ENCODE measurements around the gene CDH24. TPM values are rescaled to one million over a fixed set of nuclear protein-coding genes. Genes with fewer than 3 reads are reported as not detected.

CDH24 gene
- total and polyA plus RNA-seq, 10 donors, result 1.3 to 9.4 (median 5.4) TPM

- DNase-seq, result no peak
- 75 to 87% (median 81%) methylated on average over 2 of the region's 2 CpGs for WGBS, 5 donors
- peak overlapping the region in 1 of 8 donors; percentile 99 for H3K27ac ChIP-seq
- intact Hi-C loops (cut with DNase I; ENCODE audit: low total_unique reads), result no loop called here
- H3K27me3 ChIP-seq (replicated peaks in 1 of 7), result no peaks in the 10 kb centered on the region
- H3K4me3 ChIP-seq, result peak overlapping the region in 7 of 8 donors; percentile 67 to 88 (median 78)
- H3K9me3 ChIP-seq, result no peaks in the 10 kb centered on the region
- H3K4me1 ChIP-seq, result peaks cover 32 to 73% (median 50%) of the 10 kb centered on the region in 6 donors
- H3K36me3 ChIP-seq, result peaks cover 3 to 62% (median 55%) of the 10 kb centered on the region in 6 donors
- no peak for TF ChIP-seq CTCF (IDR thresholded peaks at IDR 0.05 in 8 of 11, conservative IDR thresholded peaks at IDR 0.05 in 3 of 11)
- TF ChIP-seq POLR2A (IDR thresholded peaks at IDR 0.05), result no peak
- TF ChIP-seq POLR2AphosphoS5 (IDR thresholded peaks at IDR 0.05), result no peak
Observed at GRCh38 chr14:23093526-23093925, 36.2 kb upstream of the CDH24 start.

DNA sequence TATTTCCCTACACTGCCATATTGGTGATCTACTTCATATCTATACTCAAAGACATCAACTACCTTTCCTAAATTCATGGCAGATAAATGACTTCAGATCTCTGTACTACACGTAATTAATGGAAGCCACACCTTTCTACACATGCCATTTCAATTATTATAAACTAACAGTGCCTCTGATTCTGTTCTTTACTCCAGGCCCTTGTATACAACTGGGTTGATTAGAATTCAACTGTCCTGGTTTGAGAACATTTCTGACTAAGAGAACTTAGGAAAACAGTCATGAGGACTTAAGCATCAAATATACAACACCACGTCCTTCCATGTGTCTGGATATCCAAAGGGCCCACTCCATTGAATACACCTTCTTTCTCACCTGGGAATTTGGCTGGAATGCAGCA is 35.8 kb upstream of the CDH24 start:
- Histone ChIP-seq H3K9me3 (no peaks in the 10 kb centered on the region), H3K27ac (no peak overlapping the region), H3K4me3 (peak overlapping the region in 4 of 8 donors; percentile 74 to 88 (median 81)), H3K27me3 (replicated peaks in 1 of 7) (no peaks in the 10 kb centered on the region), H3K36me3 (peaks cover 3 to 62% (median 54%) of the 10 kb centered on the region in 6 donors), H3K4me1 (peaks cover 32 to 69% (median 49%) of the 10 kb centered on the region in 6 donors)
- no peak for DNase-seq
- 76 to 88% (median 78%) methylated on average over 2 of the region's 2 CpGs for WGBS, 5 donors
- TF ChIP-seq CTCF (IDR thresholded peaks at IDR 0.05 in 8 of 11, conservative IDR thresholded peaks at IDR 0.05 in 3 of 11) (no peak), POLR2AphosphoS5 (IDR thresholded peaks at IDR 0.05) (no peak), POLR2A (IDR thresholded peaks at IDR 0.05) (no peak)
- intact Hi-C loops (cut with DNase I; ENCODE audit: low total_unique reads), result no loop called here

DNA sequence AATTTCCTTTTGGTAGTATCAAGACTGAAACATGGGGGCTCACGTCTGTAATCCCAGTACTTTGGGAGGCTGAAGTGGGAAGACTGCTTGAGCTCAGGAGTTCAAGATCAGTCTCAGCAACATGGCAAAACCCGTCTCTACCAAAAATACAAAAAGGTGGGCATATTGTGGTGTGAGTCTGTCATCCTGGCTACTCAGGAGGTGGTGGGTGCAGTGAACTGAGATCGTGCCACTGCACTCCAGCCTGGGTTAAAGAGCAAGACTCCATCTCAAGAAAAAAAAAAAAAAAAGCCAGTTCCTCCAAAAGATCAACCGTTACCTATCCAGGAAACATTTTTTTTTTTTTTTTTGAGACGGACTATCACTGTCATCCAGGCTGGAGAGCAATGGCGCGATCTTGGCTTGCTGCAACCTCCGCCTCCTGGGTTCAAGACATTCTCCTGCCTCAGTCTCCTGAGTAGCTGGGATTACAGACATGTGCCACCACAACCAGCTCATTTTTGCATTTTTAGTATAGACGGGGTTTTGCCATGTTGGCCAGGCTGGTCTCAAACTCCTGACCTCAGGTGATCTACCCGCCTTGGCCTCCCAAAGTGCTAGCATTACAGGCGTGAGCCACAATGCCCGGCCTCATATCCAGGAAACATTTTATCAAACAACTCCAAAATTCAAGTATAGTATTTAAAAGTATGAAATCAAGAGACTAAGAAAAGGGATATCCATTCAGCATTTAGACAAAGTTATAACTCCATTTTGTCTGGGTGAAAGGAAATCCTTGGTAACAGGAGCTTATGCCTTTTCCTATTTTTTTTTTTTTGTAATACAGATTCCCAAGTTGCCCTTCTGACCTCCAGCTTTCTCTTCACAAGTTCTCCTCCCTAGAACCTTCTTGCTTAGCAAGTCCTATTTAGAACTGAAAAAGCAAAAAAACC is 34.2 kb upstream of the CDH24 start:
- TF ChIP-seq POLR2AphosphoS5 (IDR thresholded peaks at IDR 0.05) (no peak), CTCF (IDR thresholded peaks at IDR 0.05 in 8 of 11, conservative IDR thresholded peaks at IDR 0.05 in 3 of 11) (no peak), POLR2A (IDR thresholded peaks at IDR 0.05) (no peak)
- no peak overlapping the region for H3K4me3 ChIP-seq
- no peak overlapping the region for H3K27ac ChIP-seq
- H3K4me1 ChIP-seq, result peaks cover 23 to 63% (median 34%) of the 10 kb centered on the region in 6 donors
- intact Hi-C loops (cut with DNase I; ENCODE audit: low total_unique reads), result no loop called here
- H3K36me3 ChIP-seq, result peaks cover 4 to 69% (median 62%) of the 10 kb centered on the region in 6 donors
- peak; percentile 25 for DNase-seq
- H3K9me3 ChIP-seq, result no peaks in the 10 kb centered on the region
- WGBS, 5 donors, result 73 to 91% (median 78%) methylated on average over 12 of the region's 12 CpGs
- no peaks in the 10 kb centered on the region for H3K27me3 ChIP-seq (replicated peaks in 1 of 7)

GRCh38 chr14:23090254-23090636 is 32.9 kb upstream of the CDH24 start:
- H3K27ac ChIP-seq, result no peak overlapping the region
- no peak overlapping the region for H3K4me3 ChIP-seq
- no peak for DNase-seq
- H3K4me1 ChIP-seq, result peaks cover 22 to 65% (median 33%) of the 10 kb centered on the region in 6 donors
- H3K27me3 ChIP-seq (replicated peaks in 1 of 7), result no peaks in the 10 kb centered on the region
- H3K36me3 ChIP-seq, result peaks cover 9 to 82% (median 74%) of the 10 kb centered on the region in 6 donors
- 72 to 91% (median 89%) methylated on average over 4 of the region's 4 CpGs for WGBS, 5 donors
- intact Hi-C loops (cut with DNase I; ENCODE audit: low total_unique reads), result no loop called here
- TF ChIP-seq CTCF (IDR thresholded peaks at IDR 0.05 in 8 of 11, conservative IDR thresholded peaks at IDR 0.05 in 3 of 11) (no peak), POLR2AphosphoS5 (IDR thresholded peaks at IDR 0.05) (no peak), POLR2A (IDR thresholded peaks at IDR 0.05) (no peak)
- H3K9me3 ChIP-seq, result no peaks in the 10 kb centered on the region

Measured in spleen (tissue), 11 donors.